SKM-1 (cell line): ENCODE results near the gene DVL2.

ENCODE experiments used
- DNase-seq: peaks from one replicate; lab custom pipeline; 2025; ENCODE audit not compliant: unreplicated experiment; lab: John Stamatoyannopoulos, UW

DVL2 gene

GRCh38 chr17:7238420-7239090, 4.2 kb upstream of the DVL2 start:
- DNase-seq, result no peak

DNA sequence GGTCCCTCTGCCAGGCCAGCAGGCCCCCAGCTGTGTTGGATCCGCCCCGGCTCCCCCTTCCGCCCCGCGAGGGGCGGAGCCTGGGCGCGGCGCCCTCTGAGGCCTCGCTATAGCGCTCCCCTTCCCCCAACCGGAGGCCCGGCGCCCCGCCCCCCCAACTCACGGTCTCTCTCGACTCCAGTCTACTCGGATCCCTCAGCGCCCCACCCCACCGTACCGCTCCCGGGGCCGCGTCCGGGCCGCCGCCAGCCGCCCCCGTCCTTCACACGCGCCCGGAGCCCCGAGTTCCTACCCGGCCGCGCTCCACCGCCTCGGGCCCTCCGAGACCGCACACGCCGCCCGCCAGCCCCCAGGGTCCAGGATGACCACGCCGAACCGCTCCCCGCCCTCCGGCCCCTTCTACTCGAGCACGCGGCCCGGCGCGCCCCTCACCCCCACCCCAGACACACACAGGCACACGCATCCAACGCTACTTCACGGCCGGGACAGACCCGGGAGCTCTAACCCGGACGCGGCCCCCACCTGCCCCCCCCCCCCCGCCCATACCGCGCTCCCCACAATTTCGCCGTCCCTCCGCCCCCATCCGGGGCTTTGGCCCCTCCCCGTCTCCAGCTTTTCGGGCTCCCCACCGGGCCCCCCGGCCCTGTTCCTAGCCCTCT, 3.6 kb upstream of the DVL2 start:
- DNase-seq, result peak; percentile 7

DNA sequence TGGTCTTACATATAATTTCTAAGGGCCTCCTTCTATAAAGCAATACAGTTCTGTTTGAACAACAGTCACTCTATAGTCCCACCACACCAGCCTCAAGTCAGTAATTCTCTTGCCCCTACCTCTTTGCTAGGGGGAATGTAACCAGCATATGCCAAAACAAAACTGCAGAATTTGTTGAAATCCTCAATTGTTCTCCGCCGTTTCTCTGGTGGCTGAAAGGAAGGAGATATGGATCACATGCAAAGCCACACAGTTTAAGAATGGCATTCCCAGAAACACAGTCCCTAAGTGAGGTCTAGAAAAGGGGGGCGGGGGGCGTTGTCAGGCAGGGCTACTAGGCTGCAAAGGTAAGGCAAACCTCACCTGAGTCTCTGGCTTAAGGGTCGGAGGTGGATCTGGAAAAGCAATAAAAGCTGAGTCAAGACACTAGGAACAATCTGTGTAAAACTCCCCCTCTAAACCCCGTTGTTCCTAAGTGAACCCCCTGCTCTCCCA, 3.0 kb upstream of the DVL2 start:
- DNase-seq, result no peak

DNA sequence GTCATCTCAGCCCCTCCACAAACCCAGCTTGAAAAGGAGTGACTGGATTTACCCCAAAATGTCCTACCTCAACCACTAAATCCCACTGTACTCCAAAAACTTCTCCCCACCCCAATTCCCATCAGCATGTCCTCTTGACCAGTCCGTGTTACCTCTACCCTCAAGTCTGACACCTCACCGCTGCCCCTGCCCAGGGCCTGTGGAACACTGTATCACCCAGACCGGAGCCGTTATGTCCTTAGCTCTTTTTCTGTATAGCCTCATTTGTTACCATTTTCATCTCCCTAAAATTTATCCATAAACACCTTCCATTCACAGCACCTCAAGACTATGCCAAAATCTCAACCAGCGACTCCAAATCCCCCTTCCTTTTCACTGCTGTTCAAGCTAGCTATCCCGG, 2.5 kb upstream of the DVL2 start:
- no peak for DNase-seq

DNA sequence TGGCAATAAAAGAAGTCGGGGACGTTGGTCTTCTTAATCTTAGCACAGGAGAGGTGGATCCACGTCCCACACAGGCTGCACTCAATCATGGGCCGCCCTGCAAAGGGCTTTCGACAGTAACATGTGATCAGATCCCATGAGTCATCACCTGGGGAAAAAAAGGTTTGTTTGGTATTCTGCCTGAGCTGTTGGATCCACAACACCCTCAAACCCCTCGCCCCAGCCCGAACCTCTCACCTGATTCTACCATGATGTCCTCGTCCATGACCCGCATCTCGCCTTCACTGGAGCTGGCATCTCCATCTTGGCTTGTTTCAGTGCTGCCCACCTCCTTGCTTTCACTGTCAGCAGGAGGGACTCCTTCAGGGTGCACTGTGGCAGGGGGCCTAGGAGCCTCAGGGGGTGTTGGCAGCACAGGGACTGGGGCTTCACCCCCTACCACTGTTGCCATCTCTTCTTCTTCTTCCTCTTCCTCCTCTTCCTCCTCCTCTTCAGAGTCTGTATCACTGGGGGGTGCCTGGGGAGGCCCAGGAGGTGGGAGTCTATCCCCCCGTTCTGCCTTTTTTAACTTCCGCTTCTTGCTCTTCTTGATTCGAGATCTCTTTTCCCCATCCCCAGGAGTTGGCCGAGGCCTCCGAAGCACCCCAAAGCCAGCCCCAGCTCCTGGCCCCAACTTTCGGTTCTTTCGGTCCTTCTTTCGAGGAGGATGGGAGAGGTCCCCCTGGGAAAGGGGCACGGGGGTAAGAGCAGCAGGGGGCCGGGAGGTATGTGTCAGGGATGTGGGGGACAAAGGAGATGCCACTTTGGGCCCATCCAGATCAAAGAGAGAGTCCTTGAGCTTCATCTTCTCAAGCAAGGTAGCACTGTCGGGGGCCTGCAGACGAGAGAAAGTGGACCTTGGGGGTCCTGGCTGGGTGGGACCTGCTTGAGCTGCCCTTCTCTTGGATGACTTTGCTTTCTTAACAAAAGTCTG, 1.7 kb upstream of the DVL2 start:
- no peak for DNase-seq

GRCh38 chr17:7233701-7234082, 625 bp downstream of the DVL2 start:
- no peak for DNase-seq

GRCh38 chr17:7232114-7232513, 2.2 kb downstream of the DVL2 start:
- DNase-seq, result no peak

- DNase-seq, result no peak
Measured at GRCh38 chr17:7229504-7229903, 4.8 kb downstream of the DVL2 start.

DNA sequence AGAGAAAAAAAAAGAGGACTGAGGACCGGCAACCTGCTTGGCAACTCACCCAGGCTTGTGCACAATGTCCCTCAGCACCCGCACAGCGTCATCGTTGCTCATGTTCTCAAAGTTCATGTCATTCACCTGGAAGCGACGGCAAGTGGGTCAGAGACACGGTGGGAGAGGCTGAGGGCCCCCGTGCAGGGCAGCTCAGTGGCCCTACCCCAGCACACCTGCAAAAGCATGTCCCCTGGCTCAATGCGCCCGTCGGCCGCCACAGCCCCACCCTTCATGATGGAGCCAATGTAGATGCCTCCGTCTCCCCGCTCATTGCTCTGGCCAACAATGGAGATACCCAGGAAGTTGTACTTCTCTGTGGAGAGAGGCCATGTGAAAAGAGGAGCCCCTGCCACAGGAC, 5.4 kb downstream of the DVL2 start:
- no peak for DNase-seq

DNA sequence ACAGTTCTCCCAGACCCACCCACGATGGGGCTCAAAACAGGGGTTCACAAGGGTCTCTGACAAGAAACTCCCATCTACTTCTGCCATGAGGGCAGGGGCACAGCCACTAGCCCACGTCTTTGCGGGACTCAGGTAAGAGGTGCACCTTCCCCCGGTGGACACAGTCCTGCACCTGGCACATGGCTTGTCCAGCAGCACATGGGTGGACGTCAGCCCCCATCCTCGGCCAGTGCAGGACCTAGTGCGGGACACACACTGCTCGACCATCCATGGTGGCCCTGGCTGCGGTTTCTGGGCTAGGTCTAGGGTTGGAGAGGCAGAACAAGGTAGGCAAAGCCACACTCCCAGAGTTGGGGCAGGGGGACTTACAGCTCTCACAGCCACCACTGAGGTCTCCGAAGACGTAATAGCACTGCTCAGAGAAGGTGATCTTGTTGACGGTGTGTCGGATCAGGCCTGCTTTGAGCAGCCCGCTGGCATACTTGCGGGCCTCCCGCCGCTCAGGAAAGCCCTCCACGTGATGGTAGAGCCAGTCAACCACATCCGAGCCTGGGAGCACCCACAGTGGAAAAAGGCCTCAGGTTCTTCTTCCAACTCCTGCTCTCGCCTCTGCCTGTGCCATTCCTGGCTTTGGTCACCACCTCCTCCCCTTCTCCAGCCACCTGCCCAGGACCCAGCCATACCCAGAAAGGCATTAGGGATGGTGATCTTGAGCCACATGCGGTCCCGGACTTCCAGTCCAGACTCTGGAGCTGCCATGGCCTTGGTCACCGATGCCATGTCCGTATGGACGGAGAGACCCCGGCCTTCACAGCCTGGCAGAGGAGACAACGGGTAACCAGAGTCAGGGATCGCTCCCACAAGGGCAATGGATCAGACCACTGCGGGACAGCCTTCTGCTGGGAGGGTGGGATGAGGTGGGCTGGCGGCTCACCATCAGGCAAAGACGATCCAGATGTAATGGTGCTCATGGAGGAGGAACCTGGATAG, 7.3 kb downstream of the DVL2 start:
- DNase-seq, result no peak

DNA sequence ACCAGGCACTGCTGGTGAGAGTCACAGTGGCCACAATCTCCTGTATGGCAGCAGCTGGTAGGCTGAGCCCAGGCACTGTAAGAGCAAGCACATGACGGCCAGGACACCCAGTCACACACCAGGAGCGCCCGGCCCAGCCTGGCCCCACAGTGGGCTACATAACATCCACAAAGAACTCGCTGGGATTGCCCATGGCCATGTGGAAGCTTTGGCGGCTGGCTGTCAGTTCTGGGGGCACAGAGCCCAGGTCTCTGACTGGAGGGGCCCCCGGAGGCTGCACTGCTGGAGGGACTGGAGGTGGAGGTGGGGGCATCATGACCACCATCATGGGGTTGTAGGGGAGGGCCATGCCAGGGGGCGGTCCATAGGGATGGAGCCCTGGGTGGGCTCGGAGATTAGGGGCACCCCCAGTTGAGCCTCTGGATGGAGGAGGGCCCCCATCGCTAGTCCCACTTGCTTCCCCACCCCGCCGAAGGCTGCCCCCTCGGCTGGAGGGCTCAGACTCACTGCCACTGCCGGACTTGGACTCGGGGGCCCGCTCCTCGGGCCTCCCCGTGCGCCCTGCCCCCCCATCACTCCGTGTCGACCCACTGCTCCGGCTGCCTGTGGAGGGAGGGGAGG, 8.5 kb downstream of the DVL2 start:
- no peak for DNase-seq

- no peak for DNase-seq
Measured at GRCh38 chr17:7224661-7225111, 9.6 kb downstream of the DVL2 start.

- DNase-seq, result no peak
Measured at GRCh38 chr17:7224110-7224509, 10.2 kb downstream of the DVL2 start.

DNA sequence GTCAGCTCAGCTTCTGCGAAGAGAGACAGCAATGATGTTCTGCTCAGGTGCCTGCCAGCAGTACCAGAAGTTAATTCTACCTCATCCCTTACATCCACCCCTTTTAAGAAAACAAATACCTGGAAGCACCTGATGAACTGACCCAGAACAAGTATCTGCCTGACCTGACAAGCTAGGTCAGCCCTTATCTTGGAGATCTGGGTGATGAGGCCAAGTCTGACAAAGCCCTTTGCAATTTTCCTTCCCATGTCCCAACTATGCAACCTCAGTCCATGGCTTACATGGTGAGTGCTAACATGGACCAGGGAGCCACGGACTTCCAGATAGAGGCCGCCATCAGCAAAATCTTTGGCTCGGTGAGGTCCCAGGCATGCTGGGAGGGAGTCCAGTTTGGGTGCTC, 10.9 kb downstream of the DVL2 start:
- no peak for DNase-seq

- no peak for DNase-seq
Measured at GRCh38 chr17:7222972-7223292, 11.4 kb downstream of the DVL2 start.

- DNase-seq, result no peak
Measured at GRCh38 chr17:7222093-7222971, 12.0 kb downstream of the DVL2 start.

GRCh38 chr17:7221278-7222092, 12.8 kb downstream of the DVL2 start:
- DNase-seq, result no peak

- peak; percentile 1 for DNase-seq
Measured at GRCh38 chr17:7220593-7221277, 13.6 kb downstream of the DVL2 start.
